MCF 10A (cell line): ENCODE measurements around the gene RRP1B. TPM values are rescaled to one million over a fixed set of nuclear protein-coding genes. Genes with fewer than 3 reads are reported as not detected.
A peak's percentile ranks its signal among the peaks of the same experiment; 100 is the strongest.

Source experiments
- BruUV-seq: library from RNA; stranded (reverse); fragments of 400-500 nt; replicated peaks from 2 replicates; lab custom pipeline; 2021; lab: Mats Ljungman, UMichigan
- CTCF ChIA-PET: fragments of 300-600 bp; sonication (Branson Sonifier 250); formaldehyde crosslinking; extraction: SDS; loops from one replicate; lab custom pipeline; 2021; ENCODE audit warnings: antibody characterized with exemption, inconsistent platforms; lab: Yijun Ruan, JAX
- POLR2A ChIA-PET: fragments of 300-600, 350-650 bp; sonication (Branson Sonifier 250); formaldehyde crosslinking; extraction: SDS; loops from one replicate; lab custom pipeline; 2020; ENCODE audit warnings: antibody characterized with exemption, inconsistent platforms; lab: Yijun Ruan, JAX
- DNase-seq: peaks from one replicate; pipeline ENCODE4 v3.0.0-alpha.2; 2018; ENCODE audit not compliant: unreplicated experiment
- H3K27ac Mint-ChIP-seq: one replicate; pipeline ENCODE4 v1.8.0; 2022; ENCODE audit warnings: mild to moderate bottlenecking, low read depth, mixed read lengths; ENCODE audit not compliant: unreplicated experiment
- H3K27me3 Mint-ChIP-seq: one replicate; pipeline ENCODE4 v1.8.0; 2022; ENCODE audit warnings: mixed read lengths; ENCODE audit not compliant: insufficient read depth, unreplicated experiment
- H3K36me3 Mint-ChIP-seq: one replicate; pipeline ENCODE4 v1.8.0; 2022; ENCODE audit warnings: mild to moderate bottlenecking, moderate library complexity, mixed read lengths; ENCODE audit not compliant: insufficient read depth, unreplicated experiment
- H3K4me1 Mint-ChIP-seq: one replicate; pipeline ENCODE4 v1.8.0; 2022; ENCODE audit warnings: mixed read lengths; ENCODE audit not compliant: insufficient read depth, unreplicated experiment
- H3K4me3 Mint-ChIP-seq: one replicate; pipeline ENCODE4 v1.8.0; 2022; ENCODE audit warnings: mild to moderate bottlenecking, moderate library complexity, mixed read lengths; ENCODE audit not compliant: unreplicated experiment
- H3K9me3 Mint-ChIP-seq: one replicate; pipeline ENCODE4 v1.8.0; 2022; ENCODE audit warnings: mixed read lengths; ENCODE audit not compliant: unreplicated experiment
- CTCF ChIP-seq: fragments of 200-600 bp; IDR thresholded peaks from one replicate; pipeline ENCODE4 v1.8.0; 2022; ENCODE audit warnings: antibody characterized with exemption, mild to moderate bottlenecking; ENCODE audit not compliant: unreplicated experiment
- intact Hi-C: fragments of 100-400 bp; cut with micrococcal nuclease; formaldehyde crosslinking; loops from 2 replicates; pipeline ENCODE4 v1.14.1; 2022
- total RNA-seq: library from RNA; stranded (reverse); gene quantifications from 2 replicates; pipeline ENCODE4 v1.2.3, GENCODE V29; 2022

RRP1B gene
- total RNA-seq, 1 experiment from 2014 or later = 39.8 TPM

DNA sequence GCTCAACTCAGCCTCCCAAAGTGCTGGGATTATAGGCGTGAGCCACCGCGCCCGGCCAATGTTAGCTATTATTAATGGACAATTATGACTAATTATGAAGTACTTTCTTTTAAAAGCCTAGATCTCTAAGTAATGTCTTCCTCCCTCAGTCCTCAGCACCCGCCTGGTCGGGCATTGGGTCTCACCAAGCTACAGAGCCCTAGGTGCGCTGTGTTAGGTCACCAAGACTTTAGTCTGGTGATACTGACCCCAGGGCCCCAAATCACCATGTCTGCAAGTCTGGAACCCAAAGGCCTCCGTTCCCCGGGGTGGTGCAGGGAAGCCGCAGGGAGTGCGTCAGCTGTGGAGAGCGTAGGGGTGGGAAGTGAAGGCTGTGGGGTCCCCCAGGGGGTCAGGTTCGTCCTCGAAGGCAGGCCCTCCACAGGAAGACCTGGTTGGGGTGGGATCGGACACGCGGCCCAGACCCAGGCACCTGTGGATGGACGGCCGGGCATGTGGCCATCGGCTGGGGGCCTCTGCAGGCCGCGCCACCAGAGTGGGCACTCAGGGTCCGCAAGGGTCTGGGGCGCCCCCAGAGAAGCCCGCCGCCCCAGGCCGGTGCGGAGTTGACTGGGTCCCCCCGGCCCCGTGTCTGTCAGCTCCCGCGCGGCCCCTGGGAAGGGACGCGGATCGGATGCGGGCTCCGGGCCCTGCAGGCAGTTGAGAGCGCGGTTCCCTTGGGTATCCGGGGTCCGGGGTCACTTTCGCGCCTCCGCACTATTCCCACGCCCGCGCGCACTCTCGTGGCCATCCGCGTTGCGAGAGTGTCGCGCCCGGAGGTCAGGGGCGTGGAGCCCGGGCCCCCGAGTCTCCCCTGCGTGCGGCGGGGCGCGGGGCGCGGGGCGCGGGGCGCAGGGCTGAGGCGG, 58.9 kb downstream of the RRP1B start:
- CTCF ChIA-PET = interaction anchor here (0.6 to 0.8 kb wide), 2 partner anchors 13 to 24 kb away, joined by 4 to 5 read pairs; no protein-coding TSS in a partner anchor
- no TSS peak for BruUV-seq

DNA sequence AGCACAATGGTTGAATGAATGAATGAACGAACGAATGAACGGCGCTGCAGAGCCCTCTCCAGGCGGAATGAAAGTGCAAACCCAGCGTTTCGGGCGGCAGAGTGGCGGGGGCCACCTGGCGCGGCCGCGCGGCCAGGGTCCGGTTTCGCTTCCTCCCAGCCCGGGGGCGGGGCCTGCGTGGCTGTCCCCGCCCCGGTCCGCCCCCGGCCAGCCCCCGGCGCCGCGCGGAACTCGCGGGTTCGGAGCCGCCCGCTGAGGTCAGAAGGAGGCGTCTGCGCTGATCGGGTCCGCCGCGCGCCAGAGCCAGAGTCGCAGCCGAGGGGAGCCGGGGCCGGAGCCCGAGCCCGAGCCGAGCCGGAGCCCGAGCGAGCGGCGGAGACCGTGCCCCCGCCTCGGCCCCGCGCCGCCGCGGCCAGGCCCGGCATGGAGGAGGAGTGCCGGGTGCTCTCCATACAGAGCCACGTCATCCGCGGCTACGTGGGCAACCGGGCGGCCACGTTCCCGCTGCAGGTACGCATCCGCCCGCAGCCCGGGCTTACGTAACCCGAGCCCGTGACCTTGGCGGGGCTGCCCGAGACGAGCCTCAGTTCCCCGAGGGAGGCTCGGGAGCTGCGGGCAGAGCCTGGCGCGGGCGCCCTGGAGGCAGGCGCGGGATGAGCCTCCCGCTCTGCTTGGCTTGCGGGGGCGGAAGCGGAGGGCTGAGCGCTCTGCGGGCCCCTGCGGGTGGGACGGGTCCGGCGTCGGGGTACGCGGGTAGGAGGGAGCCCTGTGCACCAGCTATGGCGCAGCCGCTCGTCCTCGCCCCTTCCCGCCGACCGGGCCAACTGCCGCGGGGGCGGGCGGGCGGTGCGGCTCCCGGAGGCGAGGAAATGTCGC, 59.8 kb downstream of the RRP1B start, which contains the start of gene PDXK:
PDXK (plus strand) TSS at position 258 of the 876 bp plus-strand sequence; CDS start at position 424, 166 bp downstream.
- no TSS peak for BruUV-seq
- Mint-ChIP-seq H3K36me3 (peaks cover 22% of the 10 kb centered on the region), H3K4me3 (peak within 1 kb of the TSS; percentile 85), H3K9me3 (no peaks in the 10 kb centered on the region), H3K27me3 (no peaks in the 10 kb centered on the region), H3K27ac (peak within 1 kb of the TSS; percentile 74), H3K4me1 (peaks cover 15% of the 10 kb centered on the region)
- intact Hi-C loops = loop anchor here (1.0 kb wide), 1 partner anchor 49 kb away; no protein-coding TSS in a partner anchor
- ChIA-PET CTCF (interaction anchor here (1.0 kb wide), 1 partner anchor 39 kb away, joined by 3 read pairs; no protein-coding TSS in a partner anchor), POLR2A (interaction anchor here (0.6 to 3.0 kb wide), 15 partner anchors 8 to 70 kb away, joined by 3 to 17 read pairs (median 5); partner anchors contain the start of genes HSF2BP, RRP1 and RRP1B)
- TF ChIP-seq CTCF = no peak
- peak; percentile 82 for DNase-seq

More for the DNA sequence above, 58.9 kb downstream of the RRP1B start:
- no peak for TF ChIP-seq CTCF
- intact Hi-C loops = no loop called here
- H3K27me3 Mint-ChIP-seq = no peaks in the 10 kb centered on the region
- no peaks in the 10 kb centered on the region for H3K9me3 Mint-ChIP-seq
- peak overlapping the region; percentile 85 for H3K4me3 Mint-ChIP-seq
- H3K36me3 Mint-ChIP-seq = peaks cover 13% of the 10 kb centered on the region
- no peak for DNase-seq
- H3K27ac Mint-ChIP-seq = no peak overlapping the region
- POLR2A ChIA-PET = interaction anchor here (0.6 to 1.8 kb wide), 4 partner anchors 40 to 804 kb away, joined by 3 to 5 read pairs (median 3); partner anchors contain the start of gene RRP1
- H3K4me1 Mint-ChIP-seq = peaks cover 15% of the 10 kb centered on the region

- ChIA-PET CTCF (interaction anchor here (1.0 kb wide), 1 partner anchor 38 kb away, joined by 3 read pairs; no protein-coding TSS in a partner anchor), POLR2A (interaction anchor here (0.6 to 3.0 kb wide), 18 partner anchors 8 to 70 kb away, joined by 3 to 17 read pairs (median 4); partner anchors contain the start of genes HSF2BP, RRP1 and RRP1B)
Measured at GRCh38 chr21:43719748-43720538, 60.6 kb downstream of the RRP1B start.

More at GRCh38 chr21:43719748-43720538, 60.6 kb downstream of the RRP1B start:
- no TSS peak for BruUV-seq
- Mint-ChIP-seq H3K27me3 (no peaks in the 10 kb centered on the region), H3K4me3 (peak overlapping the region; percentile 85), H3K4me1 (peaks cover 15% of the 10 kb centered on the region), H3K27ac (peak overlapping the region; percentile 74), H3K36me3 (peaks cover 30% of the 10 kb centered on the region), H3K9me3 (no peaks in the 10 kb centered on the region)
- no peak for TF ChIP-seq CTCF
- no peak for DNase-seq
- intact Hi-C loops = loop anchor here (1.0 kb wide), 1 partner anchor 48 kb away; no protein-coding TSS in a partner anchor
